Mesendoderm (in vitro differentiated cells): ENCODE data around the gene C1QA.

ENCODE experiments used
- DNase-seq: peaks from one replicate; pipeline ENCODE4 v3.0.0; 2013
- H2AK5ac ChIP-seq: 2 replicates; pipeline ENCODE4 v1.6.1; 2013; ENCODE audit warnings: low read length, inconsistent platforms
- H2BK120ac ChIP-seq: 2 replicates; pipeline ENCODE4 v1.6.1; 2013; ENCODE audit warnings: low read depth, mild to moderate bottlenecking, low read length, moderate library complexity, mixed read lengths
- H2BK15ac ChIP-seq: replicated peaks from 2 replicates; pipeline ENCODE4 v1.6.1; 2013; ENCODE audit warnings: low read depth, mild to moderate bottlenecking, moderate library complexity
- H2BK5ac ChIP-seq: 2 replicates; pipeline ENCODE4 v1.6.1; 2013; ENCODE audit warnings: low read length, inconsistent platforms
- H3K18ac ChIP-seq: 2 replicates; pipeline ENCODE4 v1.6.1; 2013; ENCODE audit warnings: mild to moderate bottlenecking, low read length, mixed read lengths
- H3K23ac ChIP-seq: one replicate; pipeline ENCODE4 v1.6.1; 2013; ENCODE audit warnings: low read length
- H3K27ac ChIP-seq: 2 replicates; pipeline ENCODE4 v1.5.1; 2013; ENCODE audit warnings: low read depth, mild to moderate bottlenecking, inconsistent platforms, low read length, moderate library complexity
- H3K27me3 ChIP-seq: 2 replicates; pipeline ENCODE4 v1.6.1; 2013; ENCODE audit warnings: low read length, control low read depth, mild to moderate bottlenecking, inconsistent platforms; ENCODE audit not compliant: insufficient read depth, poor library complexity
- H3K36me3 ChIP-seq: 2 replicates; pipeline ENCODE4 v1.6.1; 2013; ENCODE audit warnings: low read length, inconsistent platforms; ENCODE audit not compliant: control insufficient read depth, insufficient read depth
- H3K4ac ChIP-seq: one replicate; pipeline ENCODE4 v1.6.1; 2013; ENCODE audit warnings: low read depth, mild to moderate bottlenecking, low read length, moderate library complexity
- H3K4me1 ChIP-seq: 2 replicates; pipeline ENCODE4 v1.6.1; 2013; ENCODE audit warnings: low read depth, low read length, inconsistent platforms; ENCODE audit not compliant: control insufficient read depth
- H3K4me2 ChIP-seq: 2 replicates; pipeline ENCODE4 v1.6.1; 2013; ENCODE audit warnings: low read length
- H3K4me3 ChIP-seq: 2 replicates; pipeline ENCODE4 v1.5.1; 2013; ENCODE audit warnings: mild to moderate bottlenecking, low read length
- H3K56ac ChIP-seq: one replicate; pipeline ENCODE4 v1.6.1; 2013; ENCODE audit warnings: low read length
- H3K79me1 ChIP-seq: 2 replicates; pipeline ENCODE4 v1.6.1; 2013; ENCODE audit warnings: low read length, inconsistent platforms
- H3K79me2 ChIP-seq: 2 replicates; pipeline ENCODE4 v1.6.1; 2013; ENCODE audit warnings: mild to moderate bottlenecking, low read length; ENCODE audit not compliant: control insufficient read depth, insufficient read depth
- H3K9ac ChIP-seq: 2 replicates; pipeline ENCODE4 v1.6.1; 2013; ENCODE audit warnings: low read length, inconsistent platforms
- H4K5ac ChIP-seq: one replicate; pipeline ENCODE4 v1.6.1; 2013; ENCODE audit warnings: low read length
- H4K8ac ChIP-seq: one replicate; pipeline ENCODE4 v1.6.1; 2013; ENCODE audit warnings: low read depth, mild to moderate bottlenecking, control low read depth, low read length, moderate library complexity
- WGBS: extraction: QIAGEN DNeasy Blood & Tissue Kit; methylation state at CpG from one replicate; pipeline ENCODE4 v1.1.7; 2013; ENCODE audit warnings: low lambda C conversion rate, missing lambda C conversion rate; ENCODE audit not compliant: insufficient coverage; ENCODE audit errors: extremely low coverage; 5-methylcytosine and 5-hydroxymethylcytosine counted together

C1QA gene

GRCh38 chr1:22613572-22613918 lies 22.9 kb upstream of the C1QA start:
- H3K4ac ChIP-seq, result no peak overlapping the region
- H3K27me3 ChIP-seq, result no peaks in the 10 kb centered on the region
- H3K4me2 ChIP-seq, result no peak overlapping the region
- no peaks in the 10 kb centered on the region for H3K79me2 ChIP-seq
- no peak for DNase-seq
- H3K79me1 ChIP-seq, result no peaks in the 10 kb centered on the region
- H3K23ac ChIP-seq, result no peak overlapping the region
- no peak overlapping the region for H3K18ac ChIP-seq
- no CpG with 5 or more reads among the region's 5 CpGs for WGBS
- no peak overlapping the region for H3K56ac ChIP-seq
- no peak overlapping the region for H4K5ac ChIP-seq
- H3K4me1 ChIP-seq, result no peaks in the 10 kb centered on the region
- H2BK120ac ChIP-seq, result no peak overlapping the region
- H4K8ac ChIP-seq, result no peak overlapping the region
- no peak overlapping the region for H2AK5ac ChIP-seq
- no peak overlapping the region for H3K4me3 ChIP-seq
- H3K9ac ChIP-seq, result no peak overlapping the region
- no peaks in the 10 kb centered on the region for H3K36me3 ChIP-seq
- no peak overlapping the region for H2BK5ac ChIP-seq
- no peak overlapping the region for H2BK15ac ChIP-seq
- H3K27ac ChIP-seq, result no peak overlapping the region

- Histone ChIP-seq H3K4me1 (no peaks in the 10 kb centered on the region), H2BK5ac (no peak overlapping the region), H3K27ac (no peak overlapping the region), H3K23ac (no peak overlapping the region), H3K4me2 (no peak overlapping the region), H4K5ac (no peak overlapping the region), H3K18ac (no peak overlapping the region), H3K9ac (no peak overlapping the region), H3K79me2 (no peaks in the 10 kb centered on the region), H2AK5ac (no peak overlapping the region), H3K36me3 (no peaks in the 10 kb centered on the region), H3K4me3 (no peak overlapping the region), H3K56ac (no peak overlapping the region), H3K79me1 (no peaks in the 10 kb centered on the region), H4K8ac (no peak overlapping the region), H3K4ac (no peak overlapping the region), H3K27me3 (no peaks in the 10 kb centered on the region), H2BK15ac (no peak overlapping the region), H2BK120ac (no peak overlapping the region)
- DNase-seq, result no peak
- no CpG with 5 or more reads among the region's 12 CpGs for WGBS
These were observed 22.5 kb upstream of the C1QA start for GRCh38 chr1:22613951-22614350.

DNA sequence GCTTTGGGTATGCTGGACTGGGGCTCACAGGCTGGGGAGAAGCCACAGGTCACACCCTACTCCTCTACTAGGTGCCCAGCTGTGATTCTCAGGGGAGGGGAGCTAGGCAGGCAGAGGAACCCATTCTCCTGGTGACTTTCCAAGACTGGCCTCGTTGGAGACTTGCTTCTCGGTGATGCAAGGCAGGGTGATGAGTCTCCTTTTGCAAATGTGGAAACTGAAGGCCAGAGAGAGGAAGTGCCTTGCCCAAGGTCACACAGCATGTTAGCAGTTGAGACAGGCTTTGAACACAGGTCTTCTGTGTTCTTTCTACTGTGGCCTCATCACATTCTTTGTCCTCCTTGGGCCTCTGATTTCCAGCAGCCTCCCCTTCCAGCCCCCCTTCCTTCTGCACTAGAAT lies 20.5 kb upstream of the C1QA start:
- H3K27me3 ChIP-seq, result no peaks in the 10 kb centered on the region
- H2BK120ac ChIP-seq, result no peak overlapping the region

DNA sequence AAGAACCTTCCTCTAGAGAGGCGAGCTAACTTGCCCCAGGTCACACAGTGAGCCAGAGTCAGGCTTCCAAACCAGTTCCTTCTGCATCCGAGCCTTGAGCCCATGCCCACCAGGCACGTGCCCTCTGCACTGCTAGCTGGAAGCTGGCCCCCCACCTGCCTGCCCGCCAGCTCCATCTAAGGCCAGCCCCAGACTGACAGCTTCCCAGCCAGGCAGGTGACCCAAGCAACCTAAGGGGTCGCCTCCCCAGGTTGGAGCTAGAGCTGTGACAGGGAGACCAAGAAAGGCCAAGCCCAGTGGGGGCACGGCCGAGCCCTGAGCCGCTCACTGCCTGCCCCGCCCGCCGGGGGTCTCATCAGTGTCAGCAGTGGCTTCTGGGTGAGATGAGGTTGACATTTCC lies 19.9 kb upstream of the C1QA start:
- Histone ChIP-seq H3K18ac (no peak overlapping the region), H3K27ac (no peak overlapping the region), H3K79me2 (no peaks in the 10 kb centered on the region), H3K56ac (no peak overlapping the region), H3K4ac (no peak overlapping the region), H2BK5ac (no peak overlapping the region), H4K8ac (no peak overlapping the region), H3K79me1 (no peaks in the 10 kb centered on the region), H2AK5ac (no peak overlapping the region), H4K5ac (no peak overlapping the region), H3K36me3 (no peaks in the 10 kb centered on the region), H2BK15ac (no peak overlapping the region), H3K27me3 (no peaks in the 10 kb centered on the region), H3K4me3 (no peak overlapping the region), H3K9ac (no peak overlapping the region), H3K23ac (no peak overlapping the region), H3K4me1 (no peaks in the 10 kb centered on the region), H2BK120ac (no peak overlapping the region), H3K4me2 (no peak overlapping the region)
- DNase-seq, result no peak
- WGBS, result no CpG with 5 or more reads among the region's 11 CpGs

More for the DNA sequence above, 20.5 kb upstream of the C1QA start:
- Histone ChIP-seq H2BK5ac (no peak overlapping the region), H3K56ac (no peak overlapping the region), H3K79me2 (no peaks in the 10 kb centered on the region), H3K36me3 (no peaks in the 10 kb centered on the region), H3K23ac (no peak overlapping the region), H3K4me3 (no peak overlapping the region), H3K4me1 (no peaks in the 10 kb centered on the region), H3K4ac (no peak overlapping the region), H3K18ac (no peak overlapping the region), H4K5ac (no peak overlapping the region), H3K79me1 (no peaks in the 10 kb centered on the region), H3K9ac (no peak overlapping the region), H2AK5ac (no peak overlapping the region), H4K8ac (no peak overlapping the region), H3K27ac (no peak overlapping the region), H3K4me2 (no peak overlapping the region), H2BK15ac (no peak overlapping the region)
- no peak for DNase-seq
- WGBS, result no CpG with 5 or more reads among the region's 2 CpGs

GRCh38 chr1:22618056-22618455 lies 18.4 kb upstream of the C1QA start:
- Histone ChIP-seq H3K9ac (no peak overlapping the region), H3K4me3 (no peak overlapping the region), H2BK5ac (no peak overlapping the region), H3K27ac (no peak overlapping the region), H3K4me2 (no peak overlapping the region), H3K79me1 (no peaks in the 10 kb centered on the region), H4K5ac (no peak overlapping the region), H3K79me2 (no peaks in the 10 kb centered on the region), H3K4me1 (no peaks in the 10 kb centered on the region), H3K36me3 (no peaks in the 10 kb centered on the region), H2BK15ac (no peak overlapping the region), H3K23ac (no peak overlapping the region), H3K27me3 (no peaks in the 10 kb centered on the region), H3K4ac (no peak overlapping the region), H4K8ac (no peak overlapping the region), H2BK120ac (no peak overlapping the region), H3K18ac (no peak overlapping the region), H2AK5ac (no peak overlapping the region), H3K56ac (no peak overlapping the region)
- DNase-seq, result no peak
- no CpG with 5 or more reads among the region's 16 CpGs for WGBS

DNA sequence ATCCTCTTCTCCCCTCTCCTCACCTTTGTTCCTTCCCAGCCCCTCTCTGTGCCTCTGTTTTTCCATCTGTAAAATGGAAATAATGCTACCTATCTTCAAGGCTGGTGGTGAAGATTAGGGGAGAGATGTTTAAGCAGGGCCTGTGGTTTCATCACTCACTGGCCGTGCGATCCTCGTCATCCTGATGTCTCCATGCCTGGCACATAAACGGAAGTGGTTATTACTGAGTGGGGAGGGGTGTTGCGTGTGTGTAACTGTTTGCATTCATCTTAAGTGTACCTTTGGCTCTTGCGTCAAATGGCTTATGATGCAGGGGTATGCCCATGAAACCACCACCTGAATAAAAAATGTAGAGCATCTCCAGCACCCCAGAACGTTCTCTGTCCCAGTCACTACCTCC lies 17.2 kb upstream of the C1QA start:
- Histone ChIP-seq H4K5ac (no peak overlapping the region), H3K36me3 (no peaks in the 10 kb centered on the region), H2BK5ac (no peak overlapping the region), H3K27me3 (no peaks in the 10 kb centered on the region), H3K4ac (no peak overlapping the region), H3K79me2 (no peaks in the 10 kb centered on the region), H3K79me1 (no peaks in the 10 kb centered on the region), H2AK5ac (no peak overlapping the region), H3K9ac (no peak overlapping the region), H3K56ac (no peak overlapping the region), H3K18ac (no peak overlapping the region), H3K4me2 (no peak overlapping the region), H2BK120ac (no peak overlapping the region), H4K8ac (no peak overlapping the region), H3K4me3 (no peak overlapping the region), H2BK15ac (no peak overlapping the region), H3K23ac (no peak overlapping the region), H3K27ac (no peak overlapping the region), H3K4me1 (no peaks in the 10 kb centered on the region)
- WGBS, result no CpG with 5 or more reads among the region's 7 CpGs
- DNase-seq, result no peak
